GM04504 (cell line): ENCODE results near the gene SAFB.
"Not testable (repeated sequence)": the region's sequence is repeated elsewhere in the genome, so short reads cannot be mapped to it uniquely, and the experiment has no call there.

ENCODE experiments used
- DNase-seq: peaks from one replicate; pipeline ENCODE4 v3.0.0-alpha.2; 2012; ENCODE audit warnings: low read depth

Gene SAFB

GRCh38 chr19:5684694-5685430 is 62.0 kb downstream of the SAFB start:
- DNase-seq = no peak

GRCh38 chr19:5686326-5686646 is 63.4 kb downstream of the SAFB start:
- no peak for DNase-seq

GRCh38 chr19:5686647-5687359 is 63.9 kb downstream of the SAFB start:
- DNase-seq = peak; percentile 81

- DNase-seq = no peak
Measured at GRCh38 chr19:5687360-5688198, 64.7 kb downstream of the SAFB start.

DNA sequence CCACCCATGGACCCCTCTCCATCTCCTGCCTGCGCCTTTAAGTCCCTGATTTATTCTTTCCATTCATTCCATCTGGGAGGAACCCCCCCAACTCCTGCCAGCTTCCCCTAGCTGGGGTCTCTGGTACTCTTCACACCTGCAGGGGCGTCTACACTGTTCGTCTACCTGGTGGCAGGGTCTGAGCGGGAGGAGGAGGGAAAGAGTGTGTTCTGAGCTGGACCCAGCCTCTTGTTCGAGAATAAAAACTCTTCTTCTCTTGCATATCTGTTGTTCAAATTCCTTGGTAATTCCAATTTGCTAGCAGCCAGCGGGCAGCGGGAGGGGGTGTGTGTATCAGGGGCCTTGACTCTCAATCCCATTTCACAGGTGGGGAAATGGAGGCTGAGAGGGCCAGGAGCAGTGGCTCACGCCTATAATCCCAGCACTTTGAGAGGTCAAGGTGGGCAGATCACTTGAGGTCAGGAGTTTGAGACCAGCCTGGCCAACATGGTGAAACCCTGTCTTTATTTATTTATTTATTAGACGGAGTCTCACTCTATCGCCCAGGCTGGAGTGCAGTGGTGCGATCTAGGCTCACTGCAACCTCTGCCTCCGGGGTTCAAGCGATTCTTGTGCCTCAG is 65.5 kb downstream of the SAFB start:
- DNase-seq = not testable (repeated sequence)

GRCh38 chr19:5690125-5690954 is 67.5 kb downstream of the SAFB start, which contains the start of gene RPL36:
TSS of gene RPL36 (plus strand) at chr19:5690295. CDS start at chr19:5690508, 213 bp downstream.
- DNase-seq = peak; percentile 89

DNA sequence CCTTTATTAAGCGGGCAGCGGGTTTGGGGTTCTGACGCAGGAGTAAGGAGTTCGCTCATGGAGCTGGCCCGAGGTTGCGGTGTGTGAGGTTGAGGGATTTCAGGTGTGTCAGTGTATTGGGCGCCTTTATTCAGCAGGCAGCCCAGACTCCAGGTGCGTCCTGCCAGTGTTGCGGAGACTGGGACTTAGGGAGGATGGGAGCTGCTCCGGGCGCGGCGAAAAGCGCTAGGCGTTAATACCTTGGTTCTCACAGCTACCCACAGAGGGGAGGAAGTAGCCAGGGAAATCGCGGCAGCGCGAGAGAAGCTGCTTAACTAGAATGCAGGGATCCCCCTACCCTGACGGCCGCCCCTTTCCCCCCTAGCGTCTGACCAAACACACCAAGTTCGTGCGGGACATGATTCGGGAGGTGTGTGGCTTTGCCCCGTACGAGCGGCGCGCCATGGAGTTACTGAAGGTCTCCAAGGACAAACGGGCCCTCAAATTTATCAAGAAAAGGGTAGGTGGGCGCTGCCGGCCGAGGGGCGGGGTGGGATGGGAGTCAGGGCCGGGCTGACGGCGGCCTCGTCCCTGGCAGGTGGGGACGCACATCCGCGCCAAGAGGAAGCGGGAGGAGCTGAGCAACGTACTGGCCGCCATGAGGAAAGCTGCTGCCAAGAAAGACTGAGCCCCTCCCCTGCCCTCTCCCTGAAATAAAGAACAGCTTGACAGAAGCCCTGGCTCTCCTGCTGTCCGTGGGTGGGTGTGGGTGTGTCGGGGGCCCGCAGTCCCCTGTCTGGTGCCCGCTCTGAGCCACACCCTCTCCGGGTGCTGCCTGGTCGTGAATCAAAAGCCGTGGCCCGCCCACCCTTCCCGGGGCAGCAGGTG is 68.3 kb downstream of the SAFB start:
- peak; percentile 13 for DNase-seq

DNA sequence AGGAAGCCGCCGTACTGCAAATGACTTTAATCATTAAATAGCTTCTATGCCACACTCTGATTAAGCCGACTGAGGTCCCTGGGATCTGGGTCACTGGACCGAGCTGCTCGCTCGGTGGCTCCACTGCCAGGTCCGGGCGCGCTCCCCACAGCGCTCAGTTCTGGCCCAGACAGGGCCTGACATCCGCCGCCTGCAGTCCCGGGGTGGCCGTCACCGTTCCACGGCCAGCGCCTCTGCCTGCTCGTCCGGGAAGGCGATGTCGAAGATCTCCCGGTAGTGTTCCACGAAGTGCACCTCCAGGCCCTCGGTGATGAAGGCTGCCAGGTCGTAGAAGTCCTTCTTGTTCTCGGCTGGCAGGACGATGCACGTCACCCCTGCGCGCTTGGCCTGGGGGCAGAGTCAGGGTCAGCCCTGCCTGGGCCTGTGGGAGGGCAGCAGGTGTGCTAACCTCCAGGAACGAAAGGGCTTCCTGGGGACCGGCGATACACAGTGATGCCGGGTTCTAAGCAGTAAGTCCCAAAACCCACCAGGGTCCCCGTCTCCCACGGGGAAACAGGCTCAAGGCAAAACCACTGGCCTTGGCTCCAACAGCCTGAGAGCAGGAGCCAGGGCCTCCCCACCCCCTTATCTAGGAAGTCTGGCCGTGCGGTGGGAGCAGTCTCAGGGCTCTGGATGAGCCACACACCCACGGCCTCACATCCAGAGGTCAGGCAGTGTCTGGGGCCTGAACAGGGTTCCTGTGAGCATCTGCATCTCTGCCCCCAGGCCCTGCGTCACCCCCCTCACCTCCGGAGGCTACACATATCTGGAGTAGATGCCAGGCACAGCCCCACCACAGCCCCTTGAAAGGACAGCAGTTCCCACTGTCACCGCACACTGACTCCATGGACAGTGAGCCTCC is 69.2 kb downstream of the SAFB start:
- no peak for DNase-seq

DNA sequence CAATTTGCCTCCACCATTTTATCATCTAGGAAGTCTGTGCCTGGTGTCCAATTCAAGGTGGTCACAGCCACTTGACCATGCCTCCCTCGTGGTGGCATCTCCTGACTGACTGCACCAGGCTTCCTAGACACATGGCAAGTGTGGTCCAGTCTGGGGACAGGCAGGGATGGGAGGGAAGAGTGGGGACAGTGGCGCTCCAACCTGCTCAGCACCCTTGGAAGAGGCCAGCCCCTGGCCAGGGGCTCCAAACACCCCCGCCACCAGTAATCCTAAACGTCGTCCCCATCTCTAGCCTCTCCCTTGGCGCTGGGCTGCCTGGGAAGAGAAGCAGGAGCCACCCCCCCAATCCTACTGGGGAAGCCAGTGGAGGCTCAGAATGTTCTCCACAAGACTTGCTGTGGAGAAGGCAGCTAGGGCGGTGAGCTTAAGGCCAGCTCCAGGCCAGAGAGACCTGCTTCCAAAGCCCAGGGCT is 69.9 kb downstream of the SAFB start:
- DNase-seq = no peak

DNA sequence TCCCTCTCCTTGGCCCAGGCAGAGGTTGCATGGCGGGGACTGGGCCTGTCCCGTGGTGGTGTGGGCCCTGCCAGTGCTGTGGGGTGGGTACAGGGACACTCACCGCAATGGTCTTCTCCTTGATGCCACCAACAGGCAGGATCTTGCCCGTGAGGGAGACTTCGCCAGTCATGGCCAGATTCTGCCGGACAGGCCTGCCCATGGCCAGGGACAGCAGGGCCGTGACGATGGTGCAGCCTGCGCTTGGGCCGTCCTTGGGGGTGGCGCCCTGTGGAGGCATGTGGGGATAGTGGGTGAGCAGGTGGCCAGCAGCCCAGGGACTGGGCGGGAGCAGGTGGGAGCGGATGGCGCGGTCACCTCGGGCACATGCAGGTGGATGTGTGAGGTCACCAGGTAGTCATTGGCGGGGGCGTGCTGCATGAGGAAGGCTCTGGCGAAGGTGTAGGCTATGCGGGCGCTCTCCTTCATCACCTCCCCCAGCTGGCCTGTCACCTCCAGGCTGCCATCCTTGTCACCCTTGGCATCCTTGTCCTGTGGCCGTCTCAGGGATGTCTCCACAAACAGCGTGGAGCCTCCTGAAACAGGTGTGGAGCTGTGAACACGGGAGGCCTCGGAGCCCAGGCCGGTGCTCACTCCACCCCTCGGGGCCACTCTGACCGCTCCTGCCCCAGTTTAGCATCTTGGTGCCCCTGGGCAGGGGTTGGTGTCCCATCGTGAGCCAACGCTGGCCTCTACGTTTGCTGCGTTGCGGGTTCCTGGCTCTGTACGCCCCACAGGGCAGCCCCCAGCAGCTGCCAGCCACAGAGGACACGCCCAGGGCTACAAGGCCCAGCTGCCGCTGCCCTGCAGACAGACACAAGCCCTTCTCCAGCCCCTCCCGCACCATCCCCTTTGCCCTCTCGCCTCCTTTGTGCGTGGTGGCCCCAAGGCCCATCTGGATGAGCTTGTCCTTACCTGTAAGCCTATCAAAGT is 70.6 kb downstream of the SAFB start:
- DNase-seq = no peak

DNA sequence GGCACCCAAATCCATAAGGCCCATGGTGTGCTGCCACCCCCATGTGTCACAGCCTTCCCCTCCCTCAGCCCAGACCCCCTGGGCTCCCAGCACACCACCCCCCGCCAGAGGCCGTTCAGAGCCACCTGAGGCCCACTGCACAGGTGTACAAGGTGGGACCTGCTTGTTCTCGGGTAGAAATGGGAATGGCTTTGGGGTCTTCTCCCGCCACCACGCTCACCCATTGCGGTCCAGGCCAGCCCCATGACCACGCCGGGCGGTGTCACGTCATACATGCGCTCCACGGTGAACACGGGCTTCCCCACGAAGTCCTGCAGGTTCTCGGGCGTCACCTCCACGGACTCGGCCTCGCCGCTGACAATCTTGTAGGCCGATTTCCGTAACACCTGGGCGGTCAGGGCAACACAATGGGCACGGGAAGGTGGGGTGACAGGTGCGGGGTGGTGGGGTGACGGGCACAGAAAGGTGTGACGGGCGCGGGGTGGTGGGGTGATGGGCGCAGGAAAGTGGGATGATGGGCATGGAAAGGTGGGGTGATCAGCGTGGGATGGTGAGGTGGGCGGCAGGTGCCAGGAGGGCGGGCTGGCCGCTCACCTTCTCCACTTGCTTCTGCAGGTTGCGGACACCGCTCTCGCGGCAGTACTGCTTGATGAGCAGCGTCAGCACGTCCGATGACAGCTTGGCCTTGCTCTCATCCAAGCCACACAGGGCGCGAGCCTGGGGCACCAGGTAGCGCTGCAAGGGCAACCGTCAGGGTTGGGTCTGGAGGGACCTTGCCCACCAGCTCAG is 71.5 kb downstream of the SAFB start:
- no peak for DNase-seq

DNA sequence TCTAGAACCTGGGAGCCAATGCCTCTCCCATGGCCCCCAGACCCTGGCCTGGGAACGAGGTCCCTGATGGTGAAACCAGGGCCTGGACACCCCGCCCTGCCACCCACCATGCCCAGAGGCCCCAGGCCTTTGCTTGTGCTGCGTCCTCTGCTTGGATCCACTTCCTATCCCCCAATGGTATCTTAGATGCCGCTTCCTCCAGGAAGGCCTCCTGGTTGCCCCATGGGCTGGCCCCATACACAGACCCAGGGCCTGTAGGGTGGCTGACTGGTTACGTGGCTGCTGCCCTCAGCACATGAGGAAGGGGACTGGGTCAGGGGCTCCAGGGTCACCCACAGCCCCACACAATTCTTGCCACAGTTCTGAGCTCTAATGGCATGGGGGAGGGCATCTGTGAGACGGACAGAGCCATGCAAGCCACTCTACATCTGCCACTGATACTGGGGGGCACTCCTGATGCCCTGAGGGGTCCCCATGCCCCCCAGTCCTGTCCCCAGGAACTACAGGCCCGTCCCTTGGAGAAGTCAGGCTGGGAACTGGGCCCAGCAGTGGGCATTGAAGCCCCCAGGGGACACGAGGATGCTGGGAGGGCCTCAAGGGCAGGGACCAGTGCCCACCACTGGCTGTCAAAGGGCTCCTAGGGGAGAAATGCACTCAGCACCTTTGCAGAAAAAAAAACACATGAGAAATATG is 72.2 kb downstream of the SAFB start:
- DNase-seq = no peak

DNA sequence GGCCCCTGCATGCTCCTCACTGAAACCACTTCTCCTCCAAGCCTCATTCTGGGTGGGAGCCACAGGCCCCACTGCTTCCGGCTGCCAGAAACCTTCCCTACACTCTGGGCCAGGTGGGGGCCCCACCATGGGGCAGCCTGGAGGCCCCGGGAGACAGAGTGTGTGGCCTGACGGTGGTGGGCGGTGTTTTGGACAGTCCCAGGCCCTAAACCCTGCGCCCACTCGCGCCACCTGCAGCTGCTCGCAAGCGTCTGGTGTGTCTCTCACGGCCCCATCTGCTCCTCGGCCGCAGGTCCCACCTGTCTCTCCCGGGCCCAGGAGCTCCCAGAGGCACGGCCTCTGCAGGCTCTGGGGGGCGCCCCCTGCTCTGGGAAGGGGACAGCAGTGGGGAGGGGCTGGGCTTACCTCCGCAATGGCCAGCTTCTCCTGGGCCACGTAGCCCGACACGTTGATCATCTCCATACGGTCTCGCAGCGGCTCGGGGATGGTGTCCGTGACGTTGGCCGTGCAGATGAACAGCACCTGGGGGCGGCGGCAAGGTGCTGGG is 72.8 kb downstream of the SAFB start:
- no peak for DNase-seq

- DNase-seq = no peak
Measured at GRCh38 chr19:5696196-5697021, 73.5 kb downstream of the SAFB start.
